Activated CD8-positive, alpha-beta memory T cell treated with anti-CD3 and anti-CD28 coated beads, Interleukin-2, amount 50 U/mL, for 24 hours (primary cell): ENCODE measurements around the gene SUGCT.

ENCODE experiments used
- DNase-seq: peaks from one replicate; pipeline ENCODE4 v3.0.0-alpha.2; 2020; ENCODE audit errors: extremely low read depth

Gene SUGCT

DNA sequence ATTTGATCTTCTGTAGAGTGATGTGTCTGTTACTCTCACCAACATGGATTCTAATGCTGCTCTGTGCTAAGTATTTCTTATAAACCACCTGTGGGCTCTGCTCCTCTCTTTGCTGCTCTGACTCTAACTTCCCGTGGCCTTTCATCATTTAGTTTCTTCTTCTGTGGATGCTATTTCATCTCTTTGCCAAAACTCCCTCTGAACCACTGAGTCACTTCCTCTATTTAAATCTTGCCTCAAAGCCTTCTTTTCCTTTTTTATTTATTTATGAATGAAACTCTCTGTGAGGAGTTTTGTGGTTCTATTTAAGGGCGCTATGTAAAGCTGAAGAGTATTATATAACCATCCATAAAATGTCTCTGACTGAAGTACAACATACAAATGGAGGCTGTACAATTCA lies 538.5 kb downstream of the SUGCT start:
- no peak for DNase-seq

DNA sequence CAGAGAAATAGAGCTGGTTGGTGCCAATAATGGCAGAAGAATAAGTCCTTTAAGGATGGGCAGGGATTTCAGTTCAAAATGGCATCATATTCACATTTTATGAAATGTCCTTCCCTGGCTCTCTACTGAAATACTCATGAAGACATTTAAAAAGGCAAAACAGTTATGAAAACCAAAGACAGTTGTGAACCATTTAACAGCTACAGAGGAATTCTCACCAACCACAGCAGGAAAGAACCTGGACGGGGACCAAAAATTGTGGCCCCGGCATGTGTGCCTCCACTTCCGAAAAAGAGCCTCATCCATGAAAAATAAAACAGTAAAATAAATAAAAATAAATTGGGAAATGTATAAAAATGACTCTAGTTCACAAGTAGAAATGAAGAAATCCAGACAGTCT lies 539.5 kb downstream of the SUGCT start:
- DNase-seq, result no peak

- DNase-seq, result no peak
Observed at GRCh38 chr7:40675741-40676140, 540.9 kb downstream of the SUGCT start.

DNA sequence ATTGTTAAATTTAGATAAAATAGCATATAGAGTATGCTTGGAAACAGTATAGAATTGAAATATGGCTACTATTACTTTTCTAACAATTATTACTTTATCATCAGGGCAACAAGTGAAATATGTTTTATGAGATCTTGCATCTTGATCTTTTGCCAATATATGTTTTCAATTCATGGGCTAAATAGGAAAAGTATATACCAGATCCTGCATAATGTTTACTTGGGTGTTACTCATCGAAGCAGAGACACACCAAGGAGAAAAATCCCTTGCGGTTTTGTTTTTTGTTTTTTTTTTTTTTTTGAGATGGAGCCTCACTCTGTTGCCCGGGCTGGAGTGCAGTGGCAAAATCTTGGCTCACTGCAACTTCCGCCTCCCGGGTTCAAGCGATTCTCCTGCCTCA lies 541.4 kb downstream of the SUGCT start:
- DNase-seq, result no peak

GRCh38 chr7:40680657-40681056 lies 545.9 kb downstream of the SUGCT start:
- no peak for DNase-seq

DNA sequence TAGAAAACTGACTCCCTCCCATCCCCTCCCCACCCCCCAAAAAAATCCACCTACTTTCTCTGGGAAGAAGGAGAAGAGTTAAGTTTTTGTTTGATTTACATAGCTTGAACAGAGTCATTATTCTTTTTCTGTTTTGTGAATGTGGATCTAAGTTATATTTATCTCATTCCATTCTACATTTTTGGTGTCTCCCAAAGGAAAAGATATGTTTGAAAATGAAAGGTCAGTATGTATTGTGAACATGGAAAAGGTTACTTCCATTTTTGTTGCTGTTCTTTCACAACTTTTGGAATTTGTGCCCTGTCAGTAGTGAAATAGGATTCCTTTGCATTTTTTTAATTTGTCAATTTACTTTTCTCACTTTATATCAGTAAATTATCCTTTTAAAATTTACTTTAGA lies 547.9 kb downstream of the SUGCT start:
- DNase-seq, result no peak

DNA sequence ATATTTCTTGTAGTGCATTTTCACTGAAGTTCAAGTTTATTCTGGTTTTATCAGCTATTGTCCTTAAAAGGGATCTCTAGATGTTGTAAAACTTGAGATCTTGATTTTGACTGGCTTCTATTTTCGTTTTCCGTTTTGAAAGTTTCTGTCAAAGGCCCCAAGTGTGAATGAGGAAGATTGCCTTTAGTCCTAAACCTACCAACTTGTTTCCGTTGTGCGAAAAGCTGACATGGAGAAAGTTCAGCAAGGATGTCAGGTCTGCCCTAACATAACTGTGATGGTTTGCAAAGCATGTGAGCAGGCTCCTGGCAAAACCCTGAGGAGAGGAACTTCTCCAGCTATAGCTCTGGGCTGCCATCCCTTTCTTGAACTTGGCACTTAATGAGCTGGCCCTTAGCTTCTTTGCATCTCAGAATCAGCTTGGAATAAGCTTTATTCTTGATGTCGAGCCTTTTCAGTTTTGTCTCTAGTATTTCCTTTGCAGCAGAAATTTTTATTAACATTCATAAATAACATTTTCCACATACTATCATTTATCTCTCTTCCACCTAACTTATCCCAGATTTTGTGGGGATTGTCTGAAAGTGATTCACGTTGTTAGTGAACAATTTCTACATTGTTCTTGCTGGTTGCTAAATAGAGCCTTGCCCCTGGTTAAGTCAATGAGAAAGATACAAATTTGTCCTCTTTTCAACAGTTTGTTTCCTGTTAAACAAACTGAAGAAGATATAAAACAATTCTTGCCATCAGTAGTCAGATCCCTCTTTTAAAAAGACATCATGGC lies 559.4 kb downstream of the SUGCT start:
- DNase-seq, result no peak

- no peak for DNase-seq
Observed at GRCh38 chr7:40694991-40695390, 560.2 kb downstream of the SUGCT start.

- DNase-seq, result no peak
Observed at GRCh38 chr7:40697653-40698052, 562.8 kb downstream of the SUGCT start.

DNA sequence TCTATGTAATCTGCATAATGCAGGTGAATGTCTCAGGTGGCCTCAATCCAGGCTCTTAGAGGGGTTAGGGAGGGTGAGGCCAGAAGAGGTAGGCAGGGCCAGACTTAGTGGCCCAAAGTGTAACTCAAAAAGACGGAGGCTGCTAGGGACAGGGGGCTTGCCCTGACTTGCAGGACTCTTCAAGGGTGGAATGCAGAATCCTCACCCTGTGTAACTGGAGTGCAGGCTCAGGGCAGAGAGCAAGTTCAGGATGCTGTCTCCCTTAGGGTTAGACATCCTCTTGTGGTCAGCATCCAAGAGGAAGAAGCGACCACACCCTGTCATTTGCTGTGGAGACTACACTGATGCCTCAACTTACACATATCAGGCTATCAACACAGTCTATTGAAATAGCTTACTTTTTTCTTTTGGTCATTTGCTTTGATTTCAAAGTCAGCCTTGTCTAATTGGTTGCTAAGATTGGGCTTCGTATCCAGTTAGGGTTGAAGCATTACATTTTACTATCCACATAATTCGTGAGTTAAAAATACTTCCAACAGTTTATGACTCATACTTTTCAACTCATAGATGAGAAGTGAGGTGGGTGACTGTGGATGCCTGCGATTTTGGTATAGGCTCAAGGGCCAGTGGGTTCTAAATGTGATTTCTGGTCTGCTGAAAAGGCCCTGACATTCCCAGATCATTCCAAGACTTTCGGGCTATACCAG lies 563.6 kb downstream of the SUGCT start:
- no peak for DNase-seq

DNA sequence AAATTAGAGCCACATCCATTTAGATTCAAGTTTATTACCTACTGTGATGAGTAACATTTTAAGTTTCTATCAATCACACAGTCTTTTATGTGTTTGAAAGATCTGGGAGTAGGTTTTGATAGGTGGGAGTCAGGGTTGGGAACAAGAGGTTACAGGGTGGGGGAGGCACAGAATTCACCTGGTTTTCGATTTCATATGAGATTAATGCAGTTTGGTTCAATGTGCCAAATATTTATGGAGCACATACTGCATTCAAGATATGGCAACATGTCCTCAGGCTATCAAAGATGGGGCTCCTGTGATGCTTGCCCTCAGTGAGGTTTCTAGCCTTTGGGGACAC lies 564.1 kb downstream of the SUGCT start:
- DNase-seq, result no peak

DNA sequence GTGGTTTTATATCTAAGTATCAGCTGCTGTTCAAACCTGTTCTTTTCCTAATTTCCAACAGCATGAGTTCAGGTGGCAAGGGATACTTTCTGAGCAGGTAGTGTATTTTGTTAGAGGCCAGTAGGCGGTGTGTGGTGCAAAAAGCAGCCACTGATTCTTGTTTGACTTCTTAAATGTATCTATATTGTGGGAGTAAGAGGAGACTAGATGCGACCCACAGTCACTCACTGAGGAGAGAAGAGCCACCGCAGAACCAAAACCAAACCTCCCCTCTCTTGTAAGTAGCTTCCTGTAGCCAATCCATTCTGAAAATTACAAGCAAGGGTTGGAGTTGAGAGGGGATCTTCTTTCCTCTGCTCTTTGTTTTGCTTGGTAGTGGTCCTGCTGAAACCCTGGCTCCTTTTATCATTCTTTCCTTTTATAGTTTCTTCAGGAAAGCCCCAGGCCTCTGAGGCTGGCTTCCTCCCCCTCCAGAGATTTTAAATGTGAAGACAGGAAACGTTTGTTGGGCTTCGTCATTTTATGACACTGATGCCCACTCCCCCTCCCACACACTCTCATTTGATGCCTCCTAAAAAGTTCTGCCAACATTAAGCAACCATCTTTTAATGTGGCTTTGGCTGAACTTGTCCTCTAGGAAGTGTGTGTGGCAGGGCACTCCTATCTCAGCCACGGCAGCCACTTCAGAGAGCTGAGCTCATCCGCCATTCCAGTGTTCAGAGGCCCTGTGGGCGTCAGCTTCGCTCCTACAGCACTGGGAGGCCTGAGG lies 566.0 kb downstream of the SUGCT start:
- DNase-seq, result no peak

- no peak for DNase-seq
Observed at GRCh38 chr7:40701836-40702551, 567.2 kb downstream of the SUGCT start.

- no peak for DNase-seq
Observed at GRCh38 chr7:40704172-40704571, 569.4 kb downstream of the SUGCT start.

DNA sequence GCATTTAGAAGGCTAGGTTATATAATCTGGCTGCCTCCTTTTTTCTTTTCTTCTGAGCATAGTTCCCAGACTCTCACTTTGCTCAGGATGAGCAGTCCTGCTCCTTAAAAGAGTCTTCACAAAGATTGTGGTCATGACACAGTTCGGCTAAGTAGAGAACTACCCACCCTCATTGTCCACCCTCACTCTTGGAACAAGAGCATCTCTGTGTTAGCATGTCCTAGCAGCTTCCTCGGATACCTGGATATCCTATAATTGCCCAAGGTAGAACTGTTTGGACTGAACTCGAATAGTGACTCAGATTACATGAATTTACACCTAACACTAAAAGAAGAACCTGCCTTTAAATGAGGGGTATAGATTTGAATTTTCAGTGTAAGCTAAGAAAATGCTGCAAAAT lies 572.0 kb downstream of the SUGCT start:
- no peak for DNase-seq

GRCh38 chr7:40709062-40709964 lies 574.5 kb downstream of the SUGCT start:
- no peak for DNase-seq

DNA sequence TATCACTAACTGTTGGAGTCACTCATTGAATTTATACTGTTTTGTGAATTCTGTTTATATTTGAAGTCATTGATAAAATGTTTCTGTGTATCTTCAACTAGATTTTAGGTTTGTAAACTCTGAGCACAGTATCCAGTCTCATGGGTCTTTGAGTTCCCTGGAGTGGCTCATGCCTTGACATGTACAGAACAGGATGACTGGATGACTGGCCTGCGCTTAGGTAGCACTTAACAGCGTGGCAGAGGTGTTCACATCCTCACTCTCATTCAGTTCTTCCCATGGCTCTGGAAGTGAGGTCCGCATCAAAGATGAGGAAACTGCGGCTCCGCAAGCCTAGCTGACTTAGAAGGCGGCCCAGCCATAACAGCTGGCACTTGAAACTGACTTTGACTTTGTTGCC lies 576.9 kb downstream of the SUGCT start:
- no peak for DNase-seq

GRCh38 chr7:40714363-40715052 lies 579.7 kb downstream of the SUGCT start:
- DNase-seq, result no peak

GRCh38 chr7:40715053-40715430 lies 580.2 kb downstream of the SUGCT start:
- DNase-seq, result no peak

DNA sequence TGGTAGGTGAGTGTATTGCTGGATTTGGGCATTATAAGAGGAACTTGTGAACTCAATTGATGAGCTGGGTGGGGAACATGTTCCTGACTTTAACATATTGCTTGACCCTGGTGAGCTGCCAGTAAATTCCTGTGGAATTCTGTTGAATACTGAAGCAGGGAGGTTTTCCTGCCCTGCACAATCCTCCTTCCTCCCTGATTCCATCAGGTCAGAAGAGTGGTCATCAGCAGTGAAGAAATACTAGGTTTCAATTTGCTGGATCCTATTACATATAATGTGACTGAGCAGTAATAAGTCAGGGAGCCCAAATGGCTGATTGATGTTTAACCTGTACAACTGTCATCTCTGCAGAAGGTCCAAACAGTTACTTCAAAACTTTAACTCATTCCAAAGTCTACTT lies 581.2 kb downstream of the SUGCT start:
- no peak for DNase-seq

- no peak for DNase-seq
Observed at GRCh38 chr7:40717242-40717641, 582.4 kb downstream of the SUGCT start.
